ENCODE results near the gene ZNF783.
"Not testable (repeated sequence)": the region's sequence is repeated elsewhere in the genome, so short reads cannot be mapped to it uniquely, and the experiment has no call there.

Gene ZNF783

DNA sequence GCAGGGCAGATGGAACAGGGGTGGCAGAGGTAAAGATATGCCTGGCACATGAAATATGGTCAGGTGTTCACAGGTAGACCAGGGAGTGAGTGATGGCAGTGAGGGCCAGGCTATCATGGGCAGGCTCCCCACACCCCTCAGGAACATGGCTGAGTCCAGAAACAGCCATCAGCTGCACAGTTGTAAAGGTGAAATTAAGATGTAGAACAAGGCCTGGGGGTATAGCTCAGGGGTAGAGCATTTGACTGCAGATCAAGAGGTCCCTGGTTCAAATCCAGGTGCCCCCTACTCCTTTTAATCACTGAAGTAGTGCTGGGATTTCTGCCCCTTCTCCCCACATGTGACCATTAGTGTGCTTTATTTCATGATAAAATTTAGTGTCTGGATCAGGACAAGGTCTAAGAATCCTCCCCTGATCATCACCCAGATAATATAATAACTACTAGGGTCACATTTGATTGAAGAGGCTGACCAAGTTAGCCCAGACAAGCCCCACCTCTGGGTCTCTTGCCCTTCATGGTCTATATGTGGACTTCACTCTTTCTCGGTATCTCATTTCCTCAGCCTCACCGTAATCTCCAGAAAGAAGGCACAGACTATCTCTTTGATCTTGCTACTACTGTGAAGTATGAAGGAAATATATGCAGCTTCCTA lies 69.0 kb downstream of the ZNF783 start:
- DNase-seq (ENCODE audit: low spot score), result no peak

DNA sequence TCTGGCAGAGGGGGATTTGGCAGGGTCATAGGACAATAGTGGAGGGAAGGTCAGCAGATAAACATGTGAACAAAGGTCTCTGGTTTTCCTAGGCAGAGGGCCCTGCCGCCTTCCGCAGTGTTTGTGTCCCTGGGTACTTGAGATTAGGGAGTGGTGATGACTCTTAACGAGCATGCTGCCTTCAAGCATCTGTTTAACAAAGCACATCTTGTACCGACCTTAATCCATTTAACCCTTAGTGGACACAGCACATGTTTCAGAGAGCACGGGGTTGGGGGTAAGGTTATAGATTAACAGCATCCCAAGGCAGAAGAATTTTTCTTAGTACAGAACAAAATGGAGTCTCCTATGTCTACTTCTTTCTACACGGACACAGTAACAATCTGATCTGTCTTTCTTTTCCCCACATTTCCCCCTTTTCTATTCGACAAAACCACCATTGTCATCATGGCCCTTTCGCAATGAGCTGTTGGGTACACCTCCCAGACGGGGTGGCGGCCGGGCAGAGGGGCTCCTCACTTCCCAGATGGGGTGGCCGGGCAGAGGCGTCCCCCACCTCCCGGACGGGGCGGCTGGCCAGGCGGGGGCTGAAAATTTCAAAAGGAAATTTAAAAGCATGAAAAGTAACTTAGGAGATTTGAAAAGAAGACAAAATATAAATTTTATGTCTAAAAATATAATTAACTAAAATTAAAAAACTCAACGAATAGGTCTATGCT lies 70.8 kb downstream of the ZNF783 start:
- not testable (repeated sequence) for DNase-seq (ENCODE audit: low spot score)

DNA sequence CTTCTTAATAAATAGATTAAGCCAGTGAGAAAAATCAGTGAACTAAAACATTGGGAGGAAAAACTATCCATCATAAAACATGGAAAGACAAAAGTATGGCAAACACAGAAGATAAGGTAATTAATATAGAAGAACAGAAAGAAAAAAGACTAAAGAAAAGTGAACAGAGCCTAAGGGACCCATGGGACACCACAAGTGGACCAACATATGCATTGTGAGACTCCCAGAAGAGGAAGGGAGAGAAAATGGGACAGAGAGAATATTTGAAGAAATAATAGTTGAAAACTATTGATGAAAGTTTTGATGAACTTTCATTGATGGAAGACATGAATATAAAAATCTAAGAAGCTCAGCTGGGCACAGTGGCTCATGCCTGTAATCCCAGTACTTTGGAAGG lies 71.3 kb downstream of the ZNF783 start:
- no peak for DNase-seq (ENCODE audit: low spot score)

DNA sequence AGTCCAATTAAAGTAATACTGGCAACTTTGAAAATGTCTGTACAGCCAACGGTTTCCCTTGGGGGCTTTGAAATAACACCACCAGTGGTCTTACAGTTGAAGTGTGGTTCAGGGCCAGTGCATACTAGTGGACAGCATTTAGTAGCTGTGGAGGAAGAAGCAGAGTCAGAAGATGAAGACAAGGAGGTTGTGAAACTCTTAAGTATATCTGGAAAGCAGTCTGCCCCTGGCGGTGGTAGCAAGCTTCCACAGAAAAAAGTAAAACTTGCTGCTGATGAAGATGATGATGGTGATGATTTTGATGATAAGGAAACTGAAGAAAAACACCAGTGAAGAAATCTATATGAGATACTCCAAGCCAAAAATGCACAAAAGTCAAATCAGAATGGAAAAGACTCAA lies 72.2 kb downstream of the ZNF783 start:
- DNase-seq (ENCODE audit: low spot score), result no peak
